Stimulated activated memory B cell treated with anti-CD40 and anti-IgM and Interleukin-4, amounts not matched to agents 10 μg/mL and 1 μg/mL and 100 μg/mL, for 72 hours (primary cell): Measurements from ENCODE around the gene SSX4B.
"Not testable (repeated sequence)": the region's sequence is repeated elsewhere in the genome, so short reads cannot be mapped to it uniquely, and the experiment has no call there.

Experiments used
- ATAC-seq: fragments of 150-1000 bp; cut with Tn5 transposase; 2 replicates; pipeline ENCODE4 v1.10.0; 2021
- H3K27ac Mint-ChIP-seq: one replicate; pipeline ENCODE4 v1.8.0; 2022; ENCODE audit warnings: mild to moderate bottlenecking, mixed read lengths
- H3K27me3 Mint-ChIP-seq: one replicate; pipeline ENCODE4 v1.8.0; 2022; ENCODE audit warnings: mixed read lengths
- H3K36me3 Mint-ChIP-seq: one replicate; pipeline ENCODE4 v1.8.0; 2022; ENCODE audit warnings: mixed read lengths
- H3K4me1 Mint-ChIP-seq: one replicate; pipeline ENCODE4 v1.8.0; 2022; ENCODE audit warnings: mixed read lengths
- H3K4me3 Mint-ChIP-seq: one replicate; pipeline ENCODE4 v1.8.0; 2022; ENCODE audit warnings: mild to moderate bottlenecking, moderate library complexity, mixed read lengths
- H3K9me3 Mint-ChIP-seq: one replicate; pipeline ENCODE4 v1.8.0; 2022; ENCODE audit warnings: mixed read lengths

SSX4B gene

DNA sequence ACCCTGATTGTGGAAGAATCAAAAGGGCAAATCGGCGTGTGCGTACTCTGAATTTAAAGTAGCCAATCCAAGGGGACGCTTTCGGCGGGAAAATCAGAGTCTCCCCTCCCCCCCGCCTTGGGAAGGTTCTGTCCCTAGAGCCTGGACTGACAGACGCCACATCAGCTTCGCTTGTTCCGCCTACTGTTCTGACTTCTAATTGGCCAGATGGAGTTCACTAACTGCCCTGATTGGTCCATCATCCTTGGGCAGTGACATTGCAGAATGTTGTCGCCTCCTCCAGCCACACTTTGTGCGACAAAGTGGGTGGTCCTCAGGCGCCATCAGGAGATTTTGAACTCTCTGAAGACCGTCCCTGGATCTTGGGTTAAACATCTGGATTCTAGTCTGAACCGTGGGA lies at the start of gene SSX4B:
Gene SSX4B, minus strand, starts transcription at position 101 of the 400 bp plus-strand sequence. CDS start 588 bp downstream, outside the sequence.
- not testable (repeated sequence) for H3K27me3 Mint-ChIP-seq, ATAC-seq, H3K36me3 Mint-ChIP-seq, H3K9me3 Mint-ChIP-seq, H3K27ac Mint-ChIP-seq, H3K4me3 Mint-ChIP-seq, H3K4me1 Mint-ChIP-seq

DNA sequence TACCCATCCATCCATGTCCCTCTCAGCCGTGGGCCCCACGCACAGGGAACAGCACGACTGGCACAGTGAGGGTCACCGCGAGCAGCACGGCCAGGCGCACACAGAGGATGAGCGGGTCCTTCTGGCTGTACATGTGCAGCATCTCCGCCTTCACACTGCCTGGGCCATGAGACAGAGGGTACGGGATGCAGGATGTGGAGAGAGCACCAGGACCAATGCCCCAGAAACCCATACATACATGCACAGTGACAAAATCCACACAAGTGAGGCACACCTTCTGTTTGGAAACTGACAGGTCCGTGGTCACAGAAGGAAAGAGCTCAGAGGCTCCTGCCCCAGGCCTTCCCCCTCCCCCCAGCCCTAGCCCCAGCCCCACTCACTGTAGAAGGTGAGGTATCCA lies 48.8 kb upstream of the SSX4B start:
- Mint-ChIP-seq H3K4me3 (no peak overlapping the region), H3K4me1 (peaks cover 8% of the 10 kb centered on the region), H3K27me3 (no peaks in the 10 kb centered on the region), H3K9me3 (no peaks in the 10 kb centered on the region), H3K27ac (no peak overlapping the region), H3K36me3 (peaks cover 58% of the 10 kb centered on the region)
- no peak for ATAC-seq

DNA sequence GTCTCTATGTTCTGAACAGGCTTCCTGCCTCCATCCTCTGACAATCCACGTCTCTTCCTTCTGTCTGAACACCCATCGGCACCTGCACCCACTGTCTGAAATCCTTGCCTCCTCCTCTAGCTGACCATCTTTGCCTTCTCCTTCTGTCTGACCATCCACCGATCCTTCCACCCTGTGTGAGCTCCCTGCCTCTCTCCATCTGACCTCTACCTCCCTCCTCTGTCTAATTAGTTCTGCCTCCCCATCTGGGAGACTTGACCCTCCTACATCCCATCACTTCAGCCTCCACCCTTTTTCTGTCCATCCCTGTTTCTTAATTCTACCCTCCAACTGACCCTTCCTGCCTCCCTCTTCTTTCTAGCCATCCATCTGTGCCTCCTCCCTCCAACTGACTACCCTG lies 48.3 kb upstream of the SSX4B start:
- Mint-ChIP-seq H3K4me1 (peaks cover 5% of the 10 kb centered on the region), H3K27me3 (no peaks in the 10 kb centered on the region), H3K4me3 (no peak overlapping the region), H3K27ac (no peak overlapping the region), H3K9me3 (no peaks in the 10 kb centered on the region), H3K36me3 (peaks cover 52% of the 10 kb centered on the region)
- no peak for ATAC-seq

DNA sequence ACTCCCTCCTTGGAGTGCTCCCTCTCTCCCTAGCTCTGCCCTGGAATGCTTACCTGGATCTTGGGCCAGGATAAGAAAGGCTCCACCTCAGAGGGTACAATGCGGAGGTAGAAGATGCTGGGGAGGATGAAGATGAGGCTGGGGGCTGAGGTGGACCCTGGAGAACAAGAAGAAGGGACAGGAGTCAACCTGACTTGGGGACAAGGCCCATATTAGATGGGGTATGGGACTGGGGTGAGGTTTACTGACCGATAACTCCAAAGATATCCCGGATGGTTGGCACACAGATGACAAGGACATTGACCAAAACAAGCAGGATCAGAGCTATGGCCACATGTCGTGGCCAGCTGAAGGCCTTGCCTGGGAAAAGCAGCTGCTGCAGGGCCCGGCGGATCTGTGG lies 47.7 kb upstream of the SSX4B start:
- H3K4me3 Mint-ChIP-seq = no peak overlapping the region
- H3K27ac Mint-ChIP-seq = no peak overlapping the region
- no peaks in the 10 kb centered on the region for H3K9me3 Mint-ChIP-seq
- peaks cover 5% of the 10 kb centered on the region for H3K4me1 Mint-ChIP-seq
- no peak for ATAC-seq
- H3K27me3 Mint-ChIP-seq = no peaks in the 10 kb centered on the region
- H3K36me3 Mint-ChIP-seq = peaks cover 51% of the 10 kb centered on the region

DNA sequence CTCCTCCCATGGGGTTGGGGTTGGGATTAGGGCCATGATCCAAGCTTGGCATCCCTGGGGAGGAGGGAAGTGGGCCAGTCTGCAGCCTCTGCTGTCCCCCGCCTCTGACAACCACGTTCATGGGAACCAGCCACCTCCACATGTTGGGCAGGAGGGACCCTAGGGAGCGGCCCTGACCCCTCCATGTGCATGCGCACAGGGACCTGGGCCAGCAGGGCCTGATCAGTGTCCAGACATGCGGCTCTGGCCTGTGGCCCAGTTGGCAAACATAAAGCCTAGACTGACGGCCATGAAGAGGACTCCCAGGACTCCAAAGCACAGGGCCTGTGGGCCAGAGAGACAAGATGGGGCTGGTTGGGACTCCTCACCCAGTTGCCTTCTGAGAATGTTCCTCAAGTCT lies 47.0 kb upstream of the SSX4B start:
- Mint-ChIP-seq H3K9me3 (no peaks in the 10 kb centered on the region), H3K4me1 (peaks cover 5% of the 10 kb centered on the region), H3K27me3 (no peaks in the 10 kb centered on the region), H3K36me3 (peaks cover 45% of the 10 kb centered on the region), H3K27ac (no peak overlapping the region), H3K4me3 (no peak overlapping the region)
- ATAC-seq = no peak

DNA sequence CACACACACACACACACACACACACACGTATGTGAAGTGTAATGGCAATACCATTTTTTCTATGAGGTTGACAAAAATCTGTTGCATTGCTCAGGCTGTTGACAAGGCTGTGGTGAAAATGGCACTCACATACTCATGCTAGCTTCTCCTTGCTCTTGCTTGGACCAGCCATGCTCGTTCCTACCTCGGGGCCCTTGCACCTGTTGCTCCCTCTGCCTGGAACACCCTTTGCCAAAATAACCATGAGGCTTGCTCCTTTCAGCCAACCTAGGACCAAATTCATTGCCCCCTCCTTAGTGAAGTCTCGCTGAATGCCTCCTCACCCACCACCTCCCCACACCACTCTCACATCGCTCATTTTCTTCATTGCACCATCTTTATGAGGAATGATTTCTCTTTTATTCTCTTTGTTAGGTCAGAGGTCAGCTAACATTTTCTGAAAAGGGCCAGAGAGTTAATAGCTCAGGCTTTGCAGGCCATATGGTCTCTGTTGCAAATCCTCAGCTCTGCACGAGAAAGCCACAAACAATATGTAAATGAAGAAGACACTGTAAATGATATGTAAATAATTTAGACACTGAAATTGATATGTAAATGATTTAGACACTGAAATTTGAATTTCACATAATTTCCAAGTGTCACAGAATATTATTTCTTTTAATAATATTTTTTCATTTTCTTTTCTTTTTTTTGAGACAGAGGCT lies 45.0 kb upstream of the SSX4B start:
- H3K27ac Mint-ChIP-seq = no peak overlapping the region
- H3K4me1 Mint-ChIP-seq = peaks cover 5% of the 10 kb centered on the region
- no peak overlapping the region for H3K4me3 Mint-ChIP-seq
- peaks cover 37% of the 10 kb centered on the region for H3K36me3 Mint-ChIP-seq
- ATAC-seq = no peak
- no peaks in the 10 kb centered on the region for H3K9me3 Mint-ChIP-seq
- no peaks in the 10 kb centered on the region for H3K27me3 Mint-ChIP-seq

DNA sequence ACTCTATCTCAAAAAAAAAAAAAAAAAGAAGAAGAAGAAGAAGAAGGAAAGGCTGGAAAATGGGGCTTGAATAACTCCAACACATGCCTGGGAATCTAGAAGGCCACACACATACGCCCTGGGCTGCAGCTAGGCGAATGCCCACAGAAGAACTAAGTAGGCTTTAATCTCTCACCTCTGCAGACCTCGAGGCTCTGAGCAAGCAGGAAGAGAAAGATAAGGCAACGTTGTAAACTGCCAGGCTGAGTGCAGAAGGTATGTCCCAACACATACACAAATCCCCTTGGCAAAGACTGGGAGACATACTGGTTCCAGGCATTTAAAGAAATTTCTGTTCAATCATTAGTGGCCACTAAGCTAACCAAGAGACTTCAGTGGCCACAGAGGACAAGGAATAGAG lies 39.9 kb upstream of the SSX4B start:
- Mint-ChIP-seq H3K27ac (no peak overlapping the region), H3K9me3 (no peaks in the 10 kb centered on the region), H3K27me3 (no peaks in the 10 kb centered on the region), H3K4me3 (no peak overlapping the region), H3K36me3 (no peaks in the 10 kb centered on the region), H3K4me1 (no peaks in the 10 kb centered on the region)
- no peak for ATAC-seq

GRCh38 chrX:48450076-48450475 lies 38.3 kb upstream of the SSX4B start:
- Mint-ChIP-seq H3K4me3 (no peak overlapping the region), H3K27ac (no peak overlapping the region), H3K27me3 (no peaks in the 10 kb centered on the region), H3K4me1 (no peaks in the 10 kb centered on the region), H3K36me3 (no peaks in the 10 kb centered on the region), H3K9me3 (no peaks in the 10 kb centered on the region)
- no peak for ATAC-seq

DNA sequence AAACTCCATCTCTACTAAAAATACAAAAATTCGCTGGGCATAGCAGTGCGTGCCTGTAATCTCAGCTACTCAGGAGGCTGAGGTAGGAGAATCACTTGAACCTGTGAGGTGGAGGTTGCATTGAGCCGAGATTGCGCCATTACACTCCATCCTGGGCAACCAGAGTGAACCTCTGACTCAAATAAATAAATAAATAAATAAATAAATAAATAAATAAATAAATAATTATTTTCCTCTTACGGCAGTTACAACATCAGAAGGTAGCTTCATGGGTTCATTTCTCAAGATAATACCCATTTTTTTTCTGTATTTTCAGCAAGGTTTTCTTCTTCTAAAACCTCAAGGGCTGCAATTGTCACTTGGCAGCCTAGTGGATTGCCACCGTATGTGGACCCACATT lies 35.4 kb upstream of the SSX4B start:
- not testable (repeated sequence) for H3K4me3 Mint-ChIP-seq, ATAC-seq, H3K4me1 Mint-ChIP-seq, H3K36me3 Mint-ChIP-seq, H3K9me3 Mint-ChIP-seq, H3K27ac Mint-ChIP-seq
- peaks cover 12% of the 10 kb centered on the region for H3K27me3 Mint-ChIP-seq

- H3K4me3 Mint-ChIP-seq, ATAC-seq, H3K4me1 Mint-ChIP-seq, H3K36me3 Mint-ChIP-seq, H3K27ac Mint-ChIP-seq, H3K9me3 Mint-ChIP-seq: not testable (repeated sequence)
- H3K27me3 Mint-ChIP-seq = peaks cover 18% of the 10 kb centered on the region
Observed at GRCh38 chrX:48433713-48434112, 22.0 kb upstream of the SSX4B start.

GRCh38 chrX:48430166-48430565 lies 18.4 kb upstream of the SSX4B start:
- H3K4me1 Mint-ChIP-seq, H3K36me3 Mint-ChIP-seq, H3K27ac Mint-ChIP-seq, H3K9me3 Mint-ChIP-seq, ATAC-seq, H3K4me3 Mint-ChIP-seq: not testable (repeated sequence)
- peaks cover 24% of the 10 kb centered on the region for H3K27me3 Mint-ChIP-seq

GRCh38 chrX:48429606-48430005 lies 17.8 kb upstream of the SSX4B start:
- peaks cover 20% of the 10 kb centered on the region for H3K27me3 Mint-ChIP-seq
- not testable (repeated sequence) for H3K4me1 Mint-ChIP-seq, H3K36me3 Mint-ChIP-seq, H3K27ac Mint-ChIP-seq, ATAC-seq, H3K9me3 Mint-ChIP-seq, H3K4me3 Mint-ChIP-seq

DNA sequence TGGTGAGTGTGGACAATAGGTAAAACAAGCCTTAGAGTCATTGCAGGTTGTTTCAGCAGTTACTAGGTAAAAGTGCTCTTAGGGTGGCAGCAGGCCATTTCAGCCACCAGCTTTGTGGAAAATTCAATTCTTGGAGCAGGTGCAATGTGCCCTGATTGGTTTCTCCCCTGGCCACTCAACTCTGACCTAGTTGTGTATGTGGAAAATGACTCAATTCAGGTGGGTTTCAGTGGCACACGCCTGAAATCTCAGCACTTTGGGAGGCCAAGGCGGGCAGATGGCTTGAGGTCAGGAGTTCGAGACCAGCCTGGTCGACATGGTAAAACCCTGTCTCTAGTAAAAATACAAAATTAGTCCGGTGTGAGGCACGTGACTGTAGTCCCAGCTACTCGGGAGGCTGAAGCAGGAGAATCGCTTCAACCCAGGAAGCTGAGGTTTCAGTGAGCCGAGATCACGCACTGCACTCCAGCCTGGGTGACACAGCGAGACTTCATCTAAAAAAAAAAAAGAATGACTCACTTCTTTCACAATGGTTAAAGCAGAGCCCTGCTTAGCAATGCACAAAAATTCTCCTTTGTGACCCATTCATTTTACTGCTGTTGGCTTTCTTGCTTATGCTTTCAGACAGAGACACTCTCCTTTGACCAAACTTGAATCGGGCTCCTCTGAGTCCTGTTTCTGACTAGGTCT lies 15.4 kb upstream of the SSX4B start:
- peaks cover 16% of the 10 kb centered on the region for H3K27me3 Mint-ChIP-seq
- not testable (repeated sequence) for H3K4me3 Mint-ChIP-seq, H3K4me1 Mint-ChIP-seq, ATAC-seq, H3K36me3 Mint-ChIP-seq, H3K27ac Mint-ChIP-seq, H3K9me3 Mint-ChIP-seq

DNA sequence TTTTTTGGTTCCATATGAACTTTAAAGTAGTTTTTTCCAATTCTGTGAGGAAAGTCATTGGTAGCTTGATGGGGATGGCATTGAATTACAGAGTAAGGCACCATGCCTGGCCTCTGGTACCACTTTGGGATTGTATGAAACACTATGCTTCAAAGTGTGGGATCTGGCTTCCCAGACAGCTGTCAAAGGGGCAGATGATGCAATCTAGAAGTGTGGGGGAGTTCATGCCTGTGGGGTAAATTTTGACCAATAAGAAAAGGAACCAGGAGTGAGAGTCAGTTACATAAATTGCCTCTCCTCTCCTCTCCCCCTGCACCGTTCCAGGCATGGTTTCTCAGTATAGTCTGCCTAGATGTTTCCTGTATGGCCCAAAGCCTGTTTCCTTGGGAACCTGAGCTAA lies 13.9 kb downstream of the SSX4B start:
- H3K9me3 Mint-ChIP-seq, H3K4me3 Mint-ChIP-seq: not testable (repeated sequence)

DNA sequence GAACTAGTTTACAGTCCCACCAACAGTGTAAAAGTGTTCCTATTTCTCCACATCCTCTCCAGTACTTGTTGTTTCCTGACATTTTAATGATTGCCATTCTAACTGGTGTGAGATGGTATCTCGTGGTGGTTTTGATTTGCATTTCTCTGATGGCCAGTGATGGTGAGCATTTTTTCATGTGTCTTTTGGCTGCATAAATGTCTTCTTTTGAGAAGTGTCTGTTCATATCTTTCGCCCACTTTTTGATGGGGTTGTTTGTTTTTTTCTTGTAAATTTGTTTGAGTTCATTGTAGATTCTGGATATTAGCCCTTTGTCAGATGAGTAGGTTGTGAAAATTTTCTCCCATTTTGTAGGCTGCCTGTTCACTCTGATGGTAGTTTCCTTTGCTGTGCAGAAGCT lies 14.8 kb downstream of the SSX4B start:
- ATAC-seq, H3K4me1 Mint-ChIP-seq, H3K27ac Mint-ChIP-seq, H3K36me3 Mint-ChIP-seq, H3K9me3 Mint-ChIP-seq, H3K27me3 Mint-ChIP-seq, H3K4me3 Mint-ChIP-seq: not testable (repeated sequence)

More for the DNA sequence above, 13.9 kb downstream of the SSX4B start:
- not testable (repeated sequence) for H3K27me3 Mint-ChIP-seq, H3K36me3 Mint-ChIP-seq, H3K4me1 Mint-ChIP-seq, ATAC-seq, H3K27ac Mint-ChIP-seq

DNA sequence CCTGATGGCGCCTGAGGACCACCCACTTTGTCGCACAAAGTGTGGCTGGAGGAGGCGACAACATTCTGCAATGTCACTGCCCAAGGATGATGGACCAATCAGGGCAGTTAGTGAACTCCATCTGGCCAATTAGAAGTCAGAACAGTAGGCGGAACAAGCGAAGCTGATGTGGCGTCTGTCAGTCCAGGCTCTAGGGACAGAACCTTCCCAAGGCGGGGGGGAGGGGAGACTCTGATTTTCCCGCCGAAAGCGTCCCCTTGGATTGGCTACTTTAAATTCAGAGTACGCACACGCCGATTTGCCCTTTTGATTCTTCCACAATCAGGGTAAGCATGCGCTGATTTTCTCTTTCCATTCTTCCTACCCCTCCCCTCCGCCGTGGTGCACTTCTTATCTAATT lies 28.5 kb downstream of the SSX4B start, which contains the start of gene SSX4:
Gene SSX4, plus strand, starts transcription at position 301 of the 400 bp plus-strand sequence. CDS start 515 bp downstream, outside the sequence.
- not testable (repeated sequence) for H3K4me1 Mint-ChIP-seq, H3K9me3 Mint-ChIP-seq, H3K27ac Mint-ChIP-seq, H3K36me3 Mint-ChIP-seq, ATAC-seq, H3K4me3 Mint-ChIP-seq, H3K27me3 Mint-ChIP-seq
